Hematopoietic multipotent progenitor cell treated with erythropoietin and hydrocortisone succinate and interleukin-3 and kit ligand, for 6 days (in vitro differentiated cells): ENCODE measurements around the gene TRIM62.

Experiments used
- DNase-seq: peaks from one replicate; pipeline ENCODE4 v3.0.0-alpha.2; 2015

The TRIM62 gene

DNA sequence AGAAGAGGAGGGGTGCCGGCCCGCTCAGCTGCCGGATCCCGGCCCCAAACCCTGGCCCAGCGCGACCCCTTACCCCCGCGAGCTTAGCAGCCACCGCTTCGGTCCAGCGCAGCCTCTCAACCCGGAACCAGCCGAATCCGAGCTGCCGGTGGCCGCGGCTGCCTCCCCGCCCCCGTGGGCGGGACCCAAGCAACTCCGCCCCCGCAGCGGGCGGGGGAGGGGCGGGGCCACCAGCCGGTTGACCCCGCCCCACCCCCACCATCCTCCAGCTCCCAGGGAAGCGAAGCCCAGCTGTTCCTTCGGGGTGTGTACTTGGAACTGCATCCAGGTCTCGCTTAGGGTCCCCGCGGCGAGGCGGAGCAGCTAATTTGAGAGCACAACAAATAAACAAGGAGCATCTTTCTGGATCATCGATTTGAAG is at the start of gene TRIM62:
Gene TRIM62 (minus strand): TSS at position 123 of the 421 bp plus-strand sequence. CDS start 611 bp downstream, outside the sequence.
- DNase-seq, result peak; percentile 84

DNA sequence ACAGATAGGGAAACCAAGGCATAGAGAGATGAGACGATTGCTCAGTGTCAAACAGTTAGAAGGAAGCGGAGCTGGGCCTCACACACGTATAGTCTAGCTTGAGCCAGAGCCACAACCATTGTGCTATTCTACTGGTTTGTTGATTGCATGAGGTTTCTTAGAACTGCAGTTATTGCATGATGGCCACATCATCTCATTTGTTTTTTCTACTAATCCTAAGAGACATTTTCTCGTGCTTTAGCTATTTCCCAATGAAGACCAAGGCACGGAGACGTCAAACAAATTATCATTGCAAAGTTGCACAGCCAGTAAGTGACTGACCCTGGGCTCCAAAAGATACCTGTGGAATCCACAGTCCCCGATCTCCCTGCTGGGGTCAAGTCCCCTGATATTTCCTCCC is 49.3 kb upstream of the TRIM62 start:
- no peak for DNase-seq

DNA sequence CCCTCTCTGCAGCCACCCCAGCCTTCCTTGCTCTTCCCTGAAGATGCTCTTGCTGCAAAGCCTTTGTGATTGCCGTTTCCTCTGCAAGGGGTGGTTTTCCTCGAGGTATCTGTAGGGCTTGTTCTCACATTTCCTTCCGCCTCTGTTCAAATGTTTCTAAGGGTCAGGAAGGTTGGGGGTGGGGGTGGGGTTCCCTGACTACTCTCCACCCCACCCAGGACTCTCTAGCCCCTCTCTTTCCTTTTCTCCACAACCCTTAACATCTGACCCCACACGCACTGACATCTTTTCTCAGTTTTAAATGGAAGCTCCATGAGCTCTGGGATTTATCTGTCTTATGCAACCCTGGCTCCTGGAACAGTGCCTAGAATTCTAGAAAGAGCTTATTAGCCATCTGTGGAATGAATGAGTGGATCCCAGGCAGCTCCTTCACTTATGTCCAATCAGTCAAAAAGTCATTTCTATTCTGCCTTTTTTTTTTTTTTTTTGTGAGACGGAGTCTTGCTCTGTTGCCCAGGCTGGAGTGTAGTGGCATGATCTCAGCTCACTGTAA is 47.2 kb upstream of the TRIM62 start:
- no peak for DNase-seq

DNA sequence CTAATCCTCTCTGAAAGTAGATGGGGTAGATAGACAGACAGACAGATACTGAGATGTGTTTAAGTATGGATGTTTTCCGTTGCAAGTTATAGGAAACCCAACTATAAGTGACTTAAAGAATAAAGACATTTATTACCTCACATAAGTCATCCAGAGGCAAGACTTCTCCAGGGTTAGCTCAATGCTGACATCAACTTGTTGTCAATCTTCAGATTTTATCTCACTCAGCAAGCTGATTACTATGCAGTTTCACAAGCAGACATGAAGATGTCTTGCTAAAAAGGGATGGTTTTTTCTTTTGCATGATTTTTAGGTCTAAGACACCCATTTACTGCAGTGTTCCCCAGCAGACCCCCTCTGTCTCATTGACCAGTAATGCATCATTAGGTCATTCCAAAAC is 43.7 kb upstream of the TRIM62 start:
- no peak for DNase-seq

- DNase-seq, result no peak
Measured at GRCh38 chr1:33224166-33224707, 42.4 kb upstream of the TRIM62 start.

- DNase-seq, result no peak
Measured at GRCh38 chr1:33222381-33222780, 40.5 kb upstream of the TRIM62 start.

DNA sequence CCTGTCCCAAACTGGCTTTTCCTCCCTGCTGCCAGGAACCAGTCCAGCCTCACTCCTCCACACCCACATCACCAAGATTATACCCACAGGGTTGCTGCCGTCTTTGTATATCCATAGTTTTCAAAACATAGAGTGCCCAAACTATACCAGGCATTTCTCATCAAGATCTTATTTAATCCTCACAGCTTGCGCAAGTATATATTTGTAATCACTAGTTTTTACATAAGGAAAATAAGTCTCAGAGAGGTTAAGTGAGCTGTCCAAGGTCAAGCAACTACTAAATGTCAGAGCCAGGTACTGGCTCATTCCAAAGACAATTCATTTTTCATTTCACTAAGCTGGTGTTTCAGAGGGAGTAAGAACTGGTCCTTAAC is 39.5 kb upstream of the TRIM62 start:
- no peak for DNase-seq

DNA sequence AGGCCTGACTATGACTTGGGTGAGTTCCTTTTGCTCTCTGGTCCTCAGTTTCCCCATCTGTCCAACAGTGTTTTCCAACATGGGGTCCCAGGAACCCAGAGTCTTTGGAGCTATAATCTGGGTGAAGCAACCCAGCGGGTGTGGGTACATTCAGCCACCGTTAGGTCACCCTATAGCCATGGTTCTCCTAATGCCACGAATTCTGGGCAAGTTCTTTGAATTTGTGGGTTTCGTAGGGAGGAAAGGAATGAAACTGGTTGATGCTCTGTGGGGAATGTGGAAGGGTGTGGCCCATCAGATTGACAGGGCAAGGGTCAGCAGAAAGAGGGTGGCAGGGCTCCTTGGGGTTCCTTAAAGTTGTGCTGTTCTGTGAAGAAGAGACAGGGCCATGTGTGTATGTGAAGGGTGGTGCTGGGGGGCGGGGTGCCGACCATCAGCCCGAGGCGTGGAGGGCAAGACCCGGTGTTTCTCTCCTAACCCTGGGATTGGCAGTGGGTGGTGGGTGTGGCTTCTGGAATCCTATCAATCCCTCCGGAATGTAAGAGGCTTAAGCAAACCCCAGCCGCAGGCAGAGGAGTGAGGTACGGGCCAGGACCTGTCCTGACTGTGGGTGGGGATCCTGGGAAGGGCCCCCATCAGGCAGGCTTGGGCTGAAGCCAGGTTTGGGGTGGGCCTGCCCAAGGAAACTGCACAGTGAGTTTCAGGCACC is 39.0 kb upstream of the TRIM62 start:
- no peak for DNase-seq

DNA sequence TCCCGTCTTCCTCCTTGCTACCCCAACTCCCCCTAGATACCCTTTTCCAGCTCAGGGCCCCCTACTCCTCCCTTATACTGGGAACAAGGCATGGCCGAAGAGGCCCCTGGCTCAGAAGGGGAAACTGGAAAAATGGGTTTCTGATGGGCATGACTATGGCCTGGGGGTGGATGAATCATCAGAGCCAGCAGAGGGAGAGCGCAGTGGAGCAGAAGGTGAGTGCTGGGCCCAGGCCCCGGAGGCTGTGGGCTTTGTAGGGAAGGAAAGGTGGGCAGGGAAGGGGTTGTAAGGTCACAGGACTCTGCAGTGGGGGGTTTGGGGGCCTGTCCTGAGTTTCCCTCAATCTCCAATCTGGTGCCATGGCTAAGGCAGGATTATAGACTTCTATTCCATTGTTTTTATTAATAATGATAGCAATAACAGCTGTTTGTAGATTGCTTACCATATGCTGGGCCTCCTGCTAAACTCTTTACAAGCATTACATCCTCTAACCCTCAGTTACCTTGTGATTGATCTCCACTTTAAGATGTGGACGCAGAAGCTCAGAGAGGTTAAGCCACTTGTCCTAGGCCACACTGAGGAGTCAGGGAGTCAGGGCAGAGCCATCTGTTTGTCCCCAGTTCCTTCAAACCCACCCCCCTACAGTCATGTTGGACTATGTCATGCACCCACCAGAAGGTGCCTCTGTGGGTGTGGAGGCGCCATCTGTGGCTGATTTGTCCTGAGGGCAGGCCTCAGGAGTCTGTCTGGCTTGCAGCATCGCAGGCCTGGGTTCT is 38.2 kb upstream of the TRIM62 start:
- no peak for DNase-seq

DNA sequence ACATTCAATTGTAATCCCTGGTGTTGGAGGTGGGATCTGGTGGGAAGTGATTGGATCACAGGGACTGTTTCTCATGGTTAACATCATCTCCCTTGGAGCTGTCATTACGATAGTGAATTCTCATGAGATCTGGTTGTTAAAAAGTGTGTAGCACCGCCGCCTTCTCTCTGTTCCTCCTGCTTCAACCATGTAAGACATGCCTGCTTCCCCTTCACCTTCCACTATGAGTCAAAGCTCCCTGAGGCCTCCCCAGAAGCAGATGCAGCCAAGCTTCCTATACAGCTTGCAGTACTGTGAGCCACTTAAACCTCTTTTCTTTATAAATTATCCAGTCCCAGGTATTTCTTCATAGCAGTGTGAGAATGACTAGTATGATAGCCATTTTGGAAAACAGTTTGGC is 30.1 kb upstream of the TRIM62 start:
- DNase-seq, result no peak

DNA sequence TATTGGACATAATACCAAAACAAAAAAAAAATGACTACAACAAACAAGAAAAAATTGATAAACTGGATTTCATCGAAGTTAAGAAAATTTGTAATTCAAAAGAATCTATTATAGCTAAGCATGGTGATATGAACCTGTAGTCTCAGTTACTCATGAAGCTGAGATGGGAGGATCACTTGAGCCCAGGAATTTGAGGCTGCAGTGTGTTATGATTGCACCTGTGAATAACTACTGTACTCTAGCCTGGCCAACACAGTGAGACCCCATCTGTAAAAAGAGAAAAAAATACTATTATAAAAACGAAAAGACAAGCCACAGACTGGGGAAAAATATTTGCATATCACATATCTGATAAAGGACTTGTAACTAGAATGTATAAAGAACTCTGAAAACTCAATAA is 24.5 kb upstream of the TRIM62 start:
- no peak for DNase-seq

- no peak for DNase-seq
Measured at GRCh38 chr1:33195556-33195955, 13.7 kb upstream of the TRIM62 start.

- DNase-seq, result no peak
Measured at GRCh38 chr1:33191731-33192275, 10.0 kb upstream of the TRIM62 start.

DNA sequence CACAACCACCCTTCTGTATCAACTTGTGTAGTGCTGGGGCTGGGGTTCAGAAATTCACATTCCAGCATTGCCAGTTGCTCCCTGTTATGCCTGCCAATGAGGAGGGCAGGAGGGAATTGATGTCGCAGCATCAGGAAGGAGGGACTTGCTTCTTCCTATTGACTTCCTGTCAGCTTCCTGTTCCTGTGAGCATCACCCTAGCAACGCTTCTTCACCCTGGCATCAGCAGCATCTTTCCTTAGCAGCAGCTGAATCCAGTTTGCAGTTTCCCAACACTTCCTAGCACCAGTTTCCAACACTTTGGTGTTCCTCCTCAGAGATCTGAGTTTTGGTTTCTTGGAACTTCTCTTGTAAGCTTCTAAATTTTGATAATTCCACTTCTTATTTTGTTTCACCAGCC is 8.9 kb upstream of the TRIM62 start:
- no peak for DNase-seq

- DNase-seq, result no peak
Measured at GRCh38 chr1:33188572-33189275, 6.9 kb upstream of the TRIM62 start.

DNA sequence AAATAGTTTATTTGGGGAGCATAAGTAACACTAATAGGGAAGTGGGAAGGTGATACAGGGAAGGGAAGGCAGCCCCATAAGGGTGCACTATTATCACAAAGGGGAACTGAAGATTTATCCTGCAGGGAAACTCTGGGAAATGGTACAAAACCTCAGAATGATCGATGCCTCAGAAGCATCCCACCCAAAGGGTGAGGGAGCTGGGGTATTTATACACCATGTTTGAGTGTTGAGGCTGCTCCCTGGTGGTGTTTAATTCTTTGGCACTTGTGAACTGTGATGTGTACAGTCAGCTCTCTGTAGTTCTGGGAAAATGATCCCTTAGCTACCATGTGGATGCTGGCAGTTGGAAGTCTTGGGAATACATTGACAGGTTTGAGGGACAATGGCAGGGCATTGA is 5.1 kb upstream of the TRIM62 start:
- DNase-seq, result no peak

- no peak for DNase-seq
Measured at GRCh38 chr1:33185541-33185940, 3.7 kb upstream of the TRIM62 start.

GRCh38 chr1:33183306-33183705 is 1.5 kb upstream of the TRIM62 start:
- DNase-seq, result no peak

DNA sequence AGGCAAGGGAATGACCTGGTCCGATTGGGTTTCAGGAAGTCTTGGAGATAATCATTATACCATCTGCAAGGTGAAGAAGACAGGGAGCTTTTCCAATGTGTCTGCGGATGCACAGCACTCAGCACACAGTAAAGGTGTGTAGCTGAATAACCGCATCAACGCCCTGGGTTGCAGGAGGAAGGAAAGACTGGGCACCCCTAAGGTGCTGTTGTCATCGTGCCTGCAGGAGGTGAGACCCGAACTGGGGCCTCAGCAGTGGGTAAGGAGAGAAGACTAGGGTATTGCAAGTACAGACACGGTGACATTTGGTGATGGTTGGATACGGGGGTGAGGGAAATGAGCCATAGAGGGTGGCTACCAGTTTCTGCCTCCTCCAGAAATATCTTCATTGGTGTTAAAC is 1.1 kb upstream of the TRIM62 start:
- DNase-seq, result no peak

- DNase-seq, result peak; percentile 21
Measured at GRCh38 chr1:33182401-33182841, 578 bp upstream of the TRIM62 start.

DNA sequence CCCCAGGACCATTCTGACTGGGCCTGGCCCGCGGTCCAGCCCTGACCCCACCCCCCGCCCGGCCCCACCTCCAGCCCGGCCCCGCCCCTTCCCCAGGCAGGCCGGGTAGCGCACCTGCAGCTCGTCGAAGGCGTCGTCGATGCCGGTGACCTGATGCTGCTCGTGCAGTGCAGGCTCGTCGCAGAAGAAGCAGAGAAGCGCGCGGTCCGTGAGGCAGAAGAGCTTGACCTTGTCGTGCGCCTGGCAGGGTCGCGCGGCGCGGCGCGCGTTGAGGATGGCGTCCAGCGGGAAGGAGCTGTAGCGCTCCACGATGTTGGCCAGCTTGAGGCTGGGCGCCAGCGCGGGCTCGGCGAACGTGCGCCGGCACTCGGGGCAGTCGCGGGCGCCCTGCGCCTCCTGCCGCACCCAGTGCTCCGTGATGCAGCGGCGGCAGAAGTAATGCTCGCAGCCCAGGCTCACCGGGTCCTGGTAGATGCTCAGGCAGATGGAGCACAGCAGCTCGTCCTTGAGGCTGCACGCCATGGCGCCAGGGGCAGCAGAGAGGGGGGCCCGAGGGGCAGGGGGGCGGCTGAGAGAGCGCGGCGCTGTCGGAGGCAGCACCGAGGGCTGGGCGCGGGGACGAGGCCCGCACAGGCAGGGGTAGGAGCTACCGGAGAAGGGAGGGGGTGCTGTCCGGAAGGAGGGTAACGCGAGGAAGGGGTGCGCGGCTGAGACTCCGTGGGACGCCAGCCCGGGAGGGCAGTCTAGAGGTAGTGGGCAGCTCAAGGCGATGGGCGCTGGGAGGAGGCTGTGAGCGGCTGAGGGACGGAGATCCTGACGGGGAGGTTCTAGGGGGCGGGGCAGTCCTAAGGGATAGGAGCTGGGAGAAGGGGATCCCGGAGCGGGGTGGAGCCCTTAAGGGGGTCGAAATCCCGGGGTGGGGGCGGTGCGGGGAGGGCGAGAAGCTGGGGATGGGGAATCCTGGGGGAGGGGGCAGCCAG is 642 bp downstream of the TRIM62 start:
- DNase-seq, result peak; percentile 94
